ENCODE results near the gene EPM2AIP1. TPM values are rescaled to one million over a fixed set of nuclear protein-coding genes. Genes with fewer than 3 reads are reported as not detected.

The EPM2AIP1 gene
- polyA plus RNA-seq, 3 donors = 3.6 to 11.3 (median 5.8) TPM

GRCh38 chr3:37024820-37025405, 32.0 kb upstream of the EPM2AIP1 start:
- Mint-ChIP-seq H3K4me3 (no peak overlapping the region), H3K27ac (peak overlapping the region; percentile 72 to 88 (median 75)), H3K36me3 (peaks cover 76 to 79% of the 10 kb centered on the region in 2 donors), H3K4me1 (peaks cover 13% of the 10 kb centered on the region), H3K27me3 (ENCODE audit: low read depth in 3 of 3) (peaks cover 0 to 3% (median 2%) of the 10 kb centered on the region in 3 donors), H3K9me3 (peaks cover 0 to 5% (median 0%) of the 10 kb centered on the region in 7 donors)
- no peaks in the 10 kb centered on the region for H4K20me1 ChIP-seq (ENCODE audit: insufficient read depth, low read length)
- no peaks in the 10 kb centered on the region for H3K27me3 ChIP-seq (ENCODE audit: control insufficient read depth in 2 of 2, insufficient read depth in 2 of 2, low read length in 2 of 2)
- H3K9me3 ChIP-seq (replicated peaks in 1 of 2; ENCODE audit: control insufficient read depth in 1 of 2, insufficient read depth in 1 of 2, low read length in 2 of 2) = no peaks in the 10 kb centered on the region
- H3K79me2 ChIP-seq (ENCODE audit: insufficient read depth, low read length) = no peaks in the 10 kb centered on the region
- peak overlapping the region in 1 of 3 experiments; percentile 51 for H3K4me3 ChIP-seq (replicated peaks in 1 of 3; ENCODE audit: low read depth in 2 of 3, low read length in 3 of 3)
- intact Hi-C loops (cut with micrococcal nuclease) = no loop called here
- peak overlapping the region in 1 of 2 donors; percentile 85 for H3K27ac ChIP-seq (ENCODE audit: low read depth in 1 of 2, low read length in 2 of 2)
- no peak for TF ChIP-seq CTCF (IDR thresholded peaks at IDR 0.05)
- 100% methylated on average over 1 of the region's 3 CpGs for WGBS (ENCODE audit: insufficient coverage)
- DNase-seq = peak; percentile 66 to 88 (median 79)
- H3K36me3 ChIP-seq (replicated peaks in 1 of 2; ENCODE audit: control insufficient read depth in 1 of 2, insufficient read depth in 2 of 2, low read length in 2 of 2) = peaks cover 60 to 82% of the 10 kb centered on the region in 2 donors
- no peak overlapping the region for H3K9ac ChIP-seq (ENCODE audit: insufficient read depth, low read length, poor library complexity, severe bottlenecking)
- peak overlapping the region; percentile 46 for H3K4me2 ChIP-seq (replicated peaks; ENCODE audit: extremely low read depth, low read length, poor library complexity, severe bottlenecking)
- H2AFZ ChIP-seq (ENCODE audit: insufficient read depth, low read depth, low read length, poor library complexity, severe bottlenecking) = peak overlapping the region; percentile 77
- peaks cover 11 to 13% of the 10 kb centered on the region in 2 donors for H3K4me1 ChIP-seq (ENCODE audit: control insufficient read depth in 1 of 2, insufficient read depth in 2 of 2, low read length in 2 of 2)

- no peak overlapping the region for H3K4me2 ChIP-seq (replicated peaks; ENCODE audit: extremely low read depth, low read length, poor library complexity, severe bottlenecking)
- no peak overlapping the region for H3K4me3 ChIP-seq (replicated peaks in 1 of 3; ENCODE audit: low read depth in 2 of 3, low read length in 3 of 3)
- intact Hi-C loops (cut with micrococcal nuclease) = no loop called here
- H3K4me1 ChIP-seq (ENCODE audit: control insufficient read depth in 1 of 2, insufficient read depth in 2 of 2, low read length in 2 of 2) = peaks cover 11 to 13% of the 10 kb centered on the region in 2 donors
- H3K36me3 ChIP-seq (replicated peaks in 1 of 2; ENCODE audit: control insufficient read depth in 1 of 2, insufficient read depth in 2 of 2, low read length in 2 of 2) = peaks cover 56 to 82% of the 10 kb centered on the region in 2 donors
- peak overlapping the region in 3 of 7 donors; percentile 11 to 75 (median 17) for H3K27ac Mint-ChIP-seq
- H3K9me3 Mint-ChIP-seq = peaks cover 0 to 5% (median 0%) of the 10 kb centered on the region in 7 donors
- no peak overlapping the region for H2AFZ ChIP-seq (ENCODE audit: insufficient read depth, low read depth, low read length, poor library complexity, severe bottlenecking)
- H3K27me3 ChIP-seq (ENCODE audit: control insufficient read depth in 2 of 2, insufficient read depth in 2 of 2, low read length in 2 of 2) = no peaks in the 10 kb centered on the region
- peak; percentile 20 for TF ChIP-seq CTCF (IDR thresholded peaks at IDR 0.05)
- H3K9ac ChIP-seq (ENCODE audit: insufficient read depth, low read length, poor library complexity, severe bottlenecking) = no peak overlapping the region
- H3K4me1 Mint-ChIP-seq = peaks cover 13% of the 10 kb centered on the region
- WGBS (ENCODE audit: insufficient coverage) = no CpG with 5 or more reads among the region's 2 CpGs
- peak overlapping the region in 1 of 2 donors; percentile 85 for H3K27ac ChIP-seq (ENCODE audit: low read depth in 1 of 2, low read length in 2 of 2)
- peak in 1 of 3 donors; percentile 8 for DNase-seq
- H3K79me2 ChIP-seq (ENCODE audit: insufficient read depth, low read length) = no peaks in the 10 kb centered on the region
- peaks cover 79 to 80% of the 10 kb centered on the region in 2 donors for H3K36me3 Mint-ChIP-seq
- peaks cover 0 to 3% (median 2%) of the 10 kb centered on the region in 3 donors for H3K27me3 Mint-ChIP-seq (ENCODE audit: low read depth in 3 of 3)
- H3K9me3 ChIP-seq (replicated peaks in 1 of 2; ENCODE audit: control insufficient read depth in 1 of 2, insufficient read depth in 1 of 2, low read length in 2 of 2) = no peaks in the 10 kb centered on the region
- H4K20me1 ChIP-seq (ENCODE audit: insufficient read depth, low read length) = no peaks in the 10 kb centered on the region
- H3K4me3 Mint-ChIP-seq = no peak overlapping the region
Measured at GRCh38 chr3:37024092-37024491, 31.2 kb upstream of the EPM2AIP1 start.

All from CD14-positive monocyte (primary cell).